Ureter (tissue), 1 donor: ENCODE data around the gene DUSP15. TPM values are rescaled to one million over a fixed set of nuclear protein-coding genes. Genes with fewer than 3 reads are reported as not detected.
A peak's percentile ranks its signal among the peaks of the same experiment; 100 is the strongest.
"Not testable (repeated sequence)": the region's sequence is repeated elsewhere in the genome, so short reads cannot be mapped to it uniquely, and the experiment has no call there.

Source experiments
- DNase-seq: peaks from one replicate; pipeline ENCODE4 v3.0.0-alpha.2; 2020; ENCODE audit warnings: low spot score
- total RNA-seq: library from RNA; stranded (reverse); gene quantifications from one replicate; pipeline ENCODE4 v1.2.4, GENCODE V29; 2023
- donor health status: DM: yes; HTN: yes; CAD: no.

The DUSP15 gene
- total RNA-seq, 1 donor from 2014 or later, result 4.7 TPM

GRCh38 chr20:31822421-31823330 is 47.7 kb downstream of the DUSP15 start:
- DNase-seq, result peak; percentile 80

GRCh38 chr20:31821427-31821826 is 48.9 kb downstream of the DUSP15 start:
- DNase-seq, result no peak

- no peak for DNase-seq
Measured at GRCh38 chr20:31820228-31820627, 50.1 kb downstream of the DUSP15 start.

GRCh38 chr20:31819083-31819784 is 51.1 kb downstream of the DUSP15 start, which contains the start of gene MYLK2:
MYLK2 (plus strand) TSS chr20:31819356; CDS start chr20:31819581, 225 bp downstream.
- DNase-seq, result no peak

- DNase-seq, result no peak
Measured at GRCh38 chr20:31818376-31818908, 51.9 kb downstream of the DUSP15 start.

- DNase-seq, result no peak
Measured at GRCh38 chr20:31817461-31817860, 52.9 kb downstream of the DUSP15 start.

GRCh38 chr20:31816221-31816620 is 54.1 kb downstream of the DUSP15 start:
- DNase-seq, result no peak

- DNase-seq, result no peak
Measured at GRCh38 chr20:31815408-31816188, 54.7 kb downstream of the DUSP15 start.

GRCh38 chr20:31814142-31814541 is 56.2 kb downstream of the DUSP15 start:
- not testable (repeated sequence) for DNase-seq

- DNase-seq, result no peak
Measured at GRCh38 chr20:31813611-31814010, 56.7 kb downstream of the DUSP15 start.

GRCh38 chr20:31811796-31812728 is 58.3 kb downstream of the DUSP15 start:
- DNase-seq, result no peak

- DNase-seq, result no peak
Measured at GRCh38 chr20:31811198-31811597, 59.1 kb downstream of the DUSP15 start.

Other genes with a start within 250 kb of the DUSP15 start
- 4.0 TPM for gene COX4I2, start 232.6 kb downstream of the DUSP15 start, total RNA-seq
- 91.4 TPM for gene BCL2L1, start 147.7 kb downstream of the DUSP15 start, total RNA-seq
- 0.81 TPM for gene TPX2, start 131.2 kb downstream of the DUSP15 start, total RNA-seq
- not detected for gene MYLK2, start 51.2 kb downstream of the DUSP15 start, total RNA-seq
- gene FOXS1, start 24.9 kb downstream of the DUSP15 start, total RNA-seq, result not detected
- gene TTLL9, start 107 bp upstream of the DUSP15 start, total RNA-seq, result 0.86 TPM
- gene PDRG1, start 81.5 kb upstream of the DUSP15 start, total RNA-seq, result 12.1 TPM
- 0.05 TPM for gene XKR7, start 97.6 kb upstream of the DUSP15 start, total RNA-seq
- 8.2 TPM for gene CCM2L, start 139.9 kb upstream of the DUSP15 start, total RNA-seq
- 6.1 TPM for gene HCK, start 181.7 kb upstream of the DUSP15 start, total RNA-seq
- 69.4 TPM for gene TM9SF4, start 239.2 kb upstream of the DUSP15 start, total RNA-seq